ENCODE measurements around the gene CDC42SE1.
A peak's percentile ranks its signal among the peaks of the same experiment; 100 is the strongest.
"Not testable (repeated sequence)": the region's sequence is repeated elsewhere in the genome, so short reads cannot be mapped to it uniquely, and the experiment has no call there.

CDC42SE1 gene

GRCh38 chr1:151059109-151060006, at the start of gene CDC42SE1:
CDC42SE1 (minus strand) TSS chr1:151059622; CDS start chr1:151055730, 3,892 bp downstream.
- Mint-ChIP-seq H3K36me3 (ENCODE audit: low read depth) (peaks cover 24% of the 10 kb centered on the region), H3K9me3 (no peaks in the 10 kb centered on the region), H3K27me3 (ENCODE audit: low read depth) (no peaks in the 10 kb centered on the region), H3K27ac (peak within 1 kb of the TSS; percentile 92 to 98 (median 95)), H3K4me3 (peak within 1 kb of the TSS; percentile 90 to 97 (median 94)), H3K4me1 (peaks cover 48% of the 10 kb centered on the region)
- TF ChIP-seq, protein P1, sequence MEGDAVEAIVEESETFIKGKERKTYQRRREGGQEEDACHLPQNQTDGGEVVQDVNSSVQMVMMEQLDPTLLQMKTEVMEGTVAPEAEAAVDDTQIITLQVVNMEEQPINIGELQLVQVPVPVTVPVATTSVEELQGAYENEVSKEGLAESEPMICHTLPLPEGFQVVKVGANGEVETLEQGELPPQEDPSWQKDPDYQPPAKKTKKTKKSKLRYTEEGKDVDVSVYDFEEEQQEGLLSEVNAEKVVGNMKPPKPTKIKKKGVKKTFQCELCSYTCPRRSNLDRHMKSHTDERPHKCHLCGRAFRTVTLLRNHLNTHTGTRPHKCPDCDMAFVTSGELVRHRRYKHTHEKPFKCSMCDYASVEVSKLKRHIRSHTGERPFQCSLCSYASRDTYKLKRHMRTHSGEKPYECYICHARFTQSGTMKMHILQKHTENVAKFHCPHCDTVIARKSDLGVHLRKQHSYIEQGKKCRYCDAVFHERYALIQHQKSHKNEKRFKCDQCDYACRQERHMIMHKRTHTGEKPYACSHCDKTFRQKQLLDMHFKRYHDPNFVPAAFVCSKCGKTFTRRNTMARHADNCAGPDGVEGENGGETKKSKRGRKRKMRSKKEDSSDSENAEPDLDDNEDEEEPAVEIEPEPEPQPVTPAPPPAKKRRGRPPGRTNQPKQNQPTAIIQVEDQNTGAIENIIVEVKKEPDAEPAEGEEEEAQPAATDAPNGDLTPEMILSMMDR (IDR thresholded peaks at IDR 0.05; ENCODE audit: unreplicated experiment in 3 of 3), result peak; percentile 79 to 82 (median 82)

DNA sequence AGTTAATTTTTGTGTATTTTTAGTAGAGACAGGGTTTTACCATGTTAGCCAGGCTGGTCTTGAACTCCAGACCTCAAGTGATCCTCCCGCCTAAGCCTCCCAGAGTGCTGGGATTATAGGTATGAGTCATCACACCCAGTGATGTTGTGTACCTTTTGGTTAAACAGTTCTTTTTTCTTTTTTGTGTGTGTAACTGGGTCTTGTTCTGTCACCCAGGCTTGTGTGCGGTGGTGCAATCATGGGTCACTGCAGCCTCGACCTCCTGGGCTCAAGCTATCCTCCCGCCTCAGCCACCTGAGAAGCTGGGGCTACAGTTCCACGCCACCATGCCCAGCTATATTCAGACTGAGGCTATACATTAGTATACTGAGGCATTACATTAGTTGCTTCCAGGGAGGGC, 48.9 kb upstream of the CDC42SE1 start:
- no peak overlapping the region for H3K27ac Mint-ChIP-seq
- TF ChIP-seq, protein P1 (IDR thresholded peaks at IDR 0.05; ENCODE audit: unreplicated experiment in 3 of 3), result no peak
- H3K9me3 Mint-ChIP-seq, result no peaks in the 10 kb centered on the region
- H3K4me3 Mint-ChIP-seq, result no peak overlapping the region
- H3K36me3 Mint-ChIP-seq (ENCODE audit: low read depth), result peaks cover 11% of the 10 kb centered on the region
- H3K4me1 Mint-ChIP-seq, result no peaks in the 10 kb centered on the region
- H3K27me3 Mint-ChIP-seq (ENCODE audit: low read depth), result no peaks in the 10 kb centered on the region

DNA sequence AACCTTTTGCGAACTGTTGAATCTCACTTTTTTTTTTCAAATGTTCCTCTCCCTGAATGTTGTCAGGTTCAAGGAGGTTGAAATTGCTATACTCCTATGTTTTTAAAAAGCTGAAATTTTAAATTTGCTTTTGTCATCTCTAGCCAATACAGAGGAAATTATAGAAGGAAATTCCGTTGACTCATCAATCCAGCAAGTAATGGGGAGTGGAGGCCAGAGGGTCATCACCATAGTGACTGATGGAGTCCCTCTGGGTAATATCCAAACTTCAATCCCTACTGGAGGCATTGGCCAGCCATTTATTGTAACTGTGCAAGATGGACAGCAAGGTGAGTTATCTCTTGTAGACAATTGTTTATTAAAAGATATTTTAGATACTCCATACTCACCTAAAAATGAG, 47.5 kb upstream of the CDC42SE1 start:
- Mint-ChIP-seq H3K36me3 (ENCODE audit: low read depth) (peaks cover 11% of the 10 kb centered on the region), H3K4me3 (no peak overlapping the region), H3K27ac (peak overlapping the region in 1 of 3 experiments; percentile 48), H3K9me3 (no peaks in the 10 kb centered on the region), H3K4me1 (no peaks in the 10 kb centered on the region), H3K27me3 (ENCODE audit: low read depth) (no peaks in the 10 kb centered on the region)
- TF ChIP-seq, protein P1 (IDR thresholded peaks at IDR 0.05; ENCODE audit: unreplicated experiment in 3 of 3), result no peak

DNA sequence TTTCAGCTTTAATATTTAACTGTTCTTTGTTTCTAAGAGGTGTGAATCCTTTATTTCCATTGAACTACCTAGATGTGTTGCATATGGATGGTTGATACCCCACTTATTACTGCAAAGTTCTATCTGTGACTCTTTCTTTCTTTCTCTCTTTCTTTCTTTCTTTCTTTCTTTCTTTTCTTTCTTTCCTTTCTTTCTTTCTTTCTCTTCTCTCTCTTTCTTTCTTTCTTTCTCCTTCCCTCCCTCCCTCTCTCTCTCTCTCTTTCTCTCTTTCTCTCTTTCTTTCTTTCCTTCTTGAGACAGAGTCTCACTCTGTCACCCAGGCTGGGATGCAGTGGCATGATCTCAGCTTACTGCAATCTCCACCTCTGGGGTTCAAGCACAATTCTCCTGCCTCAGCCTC, 45.2 kb upstream of the CDC42SE1 start:
- no peaks in the 10 kb centered on the region for H3K9me3 Mint-ChIP-seq
- H3K4me3 Mint-ChIP-seq, result no peak overlapping the region
- H3K27ac Mint-ChIP-seq, result no peak overlapping the region
- H3K36me3 Mint-ChIP-seq (ENCODE audit: low read depth), result peaks cover 7% of the 10 kb centered on the region
- H3K27me3 Mint-ChIP-seq (ENCODE audit: low read depth), result no peaks in the 10 kb centered on the region
- TF ChIP-seq, protein P1 (IDR thresholded peaks at IDR 0.05; ENCODE audit: unreplicated experiment in 3 of 3), result no peak
- H3K4me1 Mint-ChIP-seq, result no peaks in the 10 kb centered on the region

DNA sequence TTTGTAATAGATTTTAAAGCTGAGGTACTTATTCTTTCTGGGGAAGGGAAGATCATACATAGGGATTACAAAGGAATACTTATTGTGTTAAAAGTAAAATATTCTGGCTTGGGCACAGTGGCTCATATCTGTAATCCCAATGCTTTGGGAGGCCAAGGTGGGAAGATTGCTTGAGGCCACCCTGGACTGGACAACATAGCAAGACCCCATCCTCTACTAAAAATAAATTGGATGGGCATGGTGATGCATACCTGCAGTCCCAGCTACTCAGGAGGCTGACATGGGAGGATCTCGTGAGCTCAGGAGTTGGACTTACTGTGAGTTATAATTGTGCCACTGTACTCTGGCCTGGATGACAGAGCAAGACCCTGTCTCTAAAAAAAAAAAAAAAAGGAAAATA, 38.7 kb upstream of the CDC42SE1 start:
- no peaks in the 10 kb centered on the region for H3K4me1 Mint-ChIP-seq
- H3K4me3 Mint-ChIP-seq, result no peak overlapping the region
- no peaks in the 10 kb centered on the region for H3K9me3 Mint-ChIP-seq
- H3K36me3 Mint-ChIP-seq (ENCODE audit: low read depth), result peaks cover 4% of the 10 kb centered on the region
- H3K27me3 Mint-ChIP-seq (ENCODE audit: low read depth), result no peaks in the 10 kb centered on the region
- H3K27ac Mint-ChIP-seq, result no peak overlapping the region
- TF ChIP-seq, protein P1 (IDR thresholded peaks at IDR 0.05; ENCODE audit: unreplicated experiment in 3 of 3), result no peak

DNA sequence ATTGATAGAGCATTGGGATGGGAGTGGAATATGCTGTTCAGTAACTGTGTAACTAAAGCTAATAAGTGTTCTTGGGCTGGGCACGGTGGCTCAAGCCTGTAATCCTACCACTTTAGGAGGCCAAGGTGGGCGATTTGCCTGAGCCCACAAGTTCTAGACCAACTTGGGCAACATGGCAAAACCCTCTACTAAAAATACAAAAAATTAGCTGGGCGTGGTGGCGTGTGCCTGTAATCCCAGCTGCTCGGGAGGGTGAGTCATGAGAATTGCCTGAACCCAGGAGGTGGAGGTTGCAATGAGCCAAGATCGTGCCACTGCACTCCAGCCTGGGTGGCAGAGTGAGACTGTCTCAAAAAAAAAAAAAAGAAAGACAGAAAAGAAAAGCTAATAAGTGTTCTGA, 38.0 kb upstream of the CDC42SE1 start:
- not testable (repeated sequence) for H3K36me3 Mint-ChIP-seq (ENCODE audit: low read depth); H3K4me1 Mint-ChIP-seq; H3K27ac Mint-ChIP-seq; H3K4me3 Mint-ChIP-seq; H3K9me3 Mint-ChIP-seq; H3K27me3 Mint-ChIP-seq (ENCODE audit: low read depth)

Measured in nephron (organoid).